IMR-90 (cell line): Measurements from ENCODE around the gene UBE2N. TPM values are rescaled to one million over a fixed set of nuclear protein-coding genes. Genes with fewer than 3 reads are reported as not detected.
A peak's percentile ranks its signal among the peaks of the same experiment; 100 is the strongest.
"Not testable (repeated sequence)": the region's sequence is repeated elsewhere in the genome, so short reads cannot be mapped to it uniquely, and the experiment has no call there.

Experiments
- ATAC-seq: fragments of 200-7000 bp; cut with Tn5 transposase; 2 replicates; pipeline ENCODE4 v1.9.1; 2020; ENCODE audit warnings: low read depth, mild to moderate bottlenecking, moderate library complexity
- BruUV-seq: library from RNA; stranded (reverse); fragments of 400-500 nt; replicated peaks from 2 replicates; lab custom pipeline; 2021; lab: Mats Ljungman, UMichigan
- CTCF ChIA-PET: fragments of 300-600 bp; formaldehyde crosslinking; extraction: SDS; loops from one replicate; lab custom pipeline; 2021; ENCODE audit warnings: antibody characterized with exemption; lab: Yijun Ruan, JAX
- POLR2A ChIA-PET: fragments of 300-600 bp; sonication (Branson Sonifier 250); formaldehyde crosslinking; loops from one replicate; lab custom pipeline; 2022; ENCODE audit warnings: antibody characterized with exemption; ENCODE audit not compliant: unreplicated experiment; lab: Charles Lee
- DNase-seq: peaks from one replicate; pipeline ENCODE4 v3.0.0; 2013
- H2AFZ ChIP-seq: replicated peaks from 2 replicates; pipeline ENCODE3; 2013; ENCODE audit warnings: low read length, mild to moderate bottlenecking; ENCODE audit not compliant: poor library complexity
- H2AK5ac ChIP-seq: 2 replicates; pipeline ENCODE4 v1.6.1; 2013; ENCODE audit warnings: low read depth, low read length, inconsistent platforms
- H2AK9ac ChIP-seq: replicated peaks from 2 replicates; pipeline ENCODE3; 2013; ENCODE audit warnings: mild to moderate bottlenecking, low read depth, low read length, moderate library complexity; ENCODE audit not compliant: poor library complexity
- H2BK120ac ChIP-seq: 2 replicates; pipeline ENCODE4 v1.6.1; 2013; ENCODE audit warnings: low read depth, low read length, inconsistent platforms
- H2BK15ac ChIP-seq: 3 replicates; pipeline ENCODE4 v1.6.1; 2013; ENCODE audit warnings: low read depth, low read length, inconsistent platforms
- H2BK20ac ChIP-seq: 2 replicates; pipeline ENCODE4 v1.6.1; 2013; ENCODE audit warnings: low read depth, mild to moderate bottlenecking, inconsistent platforms, low read length, moderate library complexity
- H2BK5ac ChIP-seq: 2 replicates; pipeline ENCODE4 v1.6.1; 2013; ENCODE audit warnings: mild to moderate bottlenecking, low read depth, low read length, inconsistent platforms; ENCODE audit not compliant: poor library complexity, severe bottlenecking
- H3K14ac ChIP-seq: replicated peaks from 2 replicates; pipeline ENCODE4 v1.6.1; 2013; ENCODE audit warnings: low read depth, low read length, inconsistent platforms
- H3K18ac ChIP-seq: 2 replicates; pipeline ENCODE4 v1.6.1; 2013; ENCODE audit warnings: low read depth, low read length, control low read depth
- H3K23ac ChIP-seq: 2 replicates; pipeline ENCODE4 v1.6.1; 2013; ENCODE audit warnings: low read depth, low read length, inconsistent platforms
- H3K27ac ChIP-seq: 2 replicates; pipeline ENCODE4 v1.5.1; 2013; ENCODE audit warnings: mild to moderate bottlenecking, control low read depth, low read length; ENCODE audit not compliant: insufficient read depth
- H3K27me3 ChIP-seq: 2 replicates; pipeline ENCODE4 v1.6.1; 2013; ENCODE audit warnings: low read length; ENCODE audit not compliant: control insufficient read depth, insufficient read depth
- H3K36me3 ChIP-seq: 2 replicates; pipeline ENCODE4 v1.6.1; 2013; ENCODE audit warnings: low read length, mixed read lengths; ENCODE audit not compliant: control insufficient read depth, insufficient read depth
- H3K4ac ChIP-seq: 2 replicates; pipeline ENCODE4 v1.6.1; 2013; ENCODE audit warnings: low read depth, low read length, inconsistent platforms
- H3K4me1 ChIP-seq: 2 replicates; pipeline ENCODE4 v1.6.1; 2013; ENCODE audit warnings: low read length, mixed read lengths; ENCODE audit not compliant: control insufficient read depth, insufficient read depth
- H3K4me2 ChIP-seq: 2 replicates; pipeline ENCODE4 v1.6.1; 2013; ENCODE audit warnings: low read depth, mild to moderate bottlenecking, control low read depth, low read length, moderate library complexity
- H3K4me3 ChIP-seq: 2 replicates; pipeline ENCODE4 v1.5.1; 2013; ENCODE audit warnings: low read depth, mild to moderate bottlenecking, control low read depth, low read length, moderate library complexity; ENCODE audit not compliant: insufficient read depth
- H3K56ac ChIP-seq: 2 replicates; pipeline ENCODE4 v1.6.1; 2013; ENCODE audit warnings: low read length, inconsistent platforms; ENCODE audit not compliant: insufficient read depth; ENCODE audit errors: extremely low read depth
- H3K79me1 ChIP-seq, 2 experiments: 2 replicates each; pipeline ENCODE4 v1.6.1; 2013; ENCODE audit warnings: low read length in 2 of 2, inconsistent platforms in 1 of 2, low read depth in 1 of 2
- H3K9ac ChIP-seq: 2 replicates; pipeline ENCODE4 v1.6.1; 2013; ENCODE audit warnings: low read depth, low read length, control low read depth
- H3K9me1 ChIP-seq: 2 replicates; pipeline ENCODE4 v1.6.1; 2013; ENCODE audit warnings: low read length, inconsistent platforms; ENCODE audit not compliant: insufficient read depth
- H3K9me3 ChIP-seq: 2 replicates; pipeline ENCODE4 v1.6.1; 2013; ENCODE audit warnings: low read length; ENCODE audit not compliant: control insufficient read depth, insufficient read depth
- H4K20me1 ChIP-seq: 2 replicates; pipeline ENCODE4 v1.6.1; 2013; ENCODE audit warnings: low read length, inconsistent platforms; ENCODE audit not compliant: insufficient read depth
- H4K5ac ChIP-seq: 2 replicates; pipeline ENCODE4 v1.6.1; 2013; ENCODE audit warnings: mild to moderate bottlenecking, low read depth, low read length, control low read depth
- H4K8ac ChIP-seq, 2 experiments: 2 replicates each; pipeline ENCODE4 v1.6.1; 2013; ENCODE audit warnings: low read depth in 2 of 2, low read length in 2 of 2, control low read depth in 1 of 2, inconsistent platforms in 1 of 2
- H4K91ac ChIP-seq: 2 replicates; pipeline ENCODE4 v1.6.1; 2013; ENCODE audit warnings: low read depth, low read length, inconsistent platforms; ENCODE audit not compliant: insufficient read depth
- WGBS, 2 experiments: methylation state at CpG; one replicate each; pipeline versions ENCODE4 v1.1.5 to v1.1.7; 2013; ENCODE audit warnings: missing lambda C conversion rate in 2 of 2; ENCODE audit not compliant: insufficient read length in 1 of 2; ENCODE audit errors: extremely low coverage in 2 of 2; 5-methylcytosine and 5-hydroxymethylcytosine counted together
- dilution Hi-C: fragments of 300-500 bp; cut with HindIII; formaldehyde crosslinking; loops from one replicate; pipeline ENCODE4 v1.14.3; 2018; ENCODE audit warnings: low sequenced_read_pairs; ENCODE audit not compliant: unreplicated experiment
- in situ Hi-C: fragments of 300-500 bp; cut with MboI; formaldehyde crosslinking; loops from 3 replicates; pipeline ENCODE4 v1.14.3; 2019; ENCODE audit warnings: low sequenced_read_pairs, inconsistent platforms, mixed read lengths
- intact Hi-C: fragments of 100-400 bp; cut with micrococcal nuclease; formaldehyde crosslinking; loops from 2 replicates; pipeline ENCODE4 v1.10.0; 2022
- polyA plus RNA-seq, 3 experiments: library from polyadenylated mRNA; depleted of rRNA; stranded (reverse); fragments of >200 nt; gene quantifications; 2 replicates each; pipeline ENCODE4 v1.2.3, GENCODE V29; 2012; ENCODE audit warnings: low replicate concordance in 1 of 3
- total RNA-seq: library from RNA; depleted of rRNA; stranded (reverse); fragments of >200 nt; gene quantifications from 2 replicates; pipeline ENCODE4 v1.2.3, GENCODE V29; 2012

The UBE2N gene
- total and polyA plus RNA-seq, 2 of the 4 experiments (the other 2 are of a cell fraction) = 64.5 to 103 TPM

DNA sequence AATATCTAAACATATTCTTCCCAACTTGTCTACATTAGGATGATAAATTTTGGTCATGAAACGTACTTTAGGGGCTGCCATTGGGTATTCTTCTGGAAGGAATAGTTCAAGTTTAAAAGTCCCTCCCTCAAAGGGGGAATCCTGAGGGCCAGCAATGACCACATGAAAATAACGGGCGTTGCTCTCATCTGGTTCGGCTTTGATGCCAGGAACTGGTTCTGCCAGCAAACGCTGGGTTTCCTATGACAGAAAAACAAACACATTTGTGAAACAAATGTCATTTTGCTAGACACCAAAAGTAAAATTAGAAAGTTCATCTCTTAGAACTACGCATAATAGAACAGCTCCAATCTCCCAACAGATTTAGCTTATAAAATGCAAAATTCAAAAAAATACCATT is 30.7 kb downstream of the UBE2N start:
- in situ Hi-C loops = loop anchor here (10.0 to 25.0 kb wide), 2 partner anchors 426 to 624 kb away; no protein-coding TSS in a partner anchor
- BruUV-seq, H2AFZ ChIP-seq, H4K8ac ChIP-seq, H3K4me3 ChIP-seq, H3K9me3 ChIP-seq, POLR2A ChIA-PET, H3K9ac ChIP-seq, intact Hi-C loops, H3K14ac ChIP-seq, dilution Hi-C loops, H4K5ac ChIP-seq, ATAC-seq, DNase-seq, H2BK20ac ChIP-seq, H4K91ac ChIP-seq, H2AK5ac ChIP-seq, H3K4me2 ChIP-seq, H3K23ac ChIP-seq, H3K27me3 ChIP-seq, H3K27ac ChIP-seq, H3K56ac ChIP-seq, H3K36me3 ChIP-seq, H3K18ac ChIP-seq, H2BK120ac ChIP-seq, H3K4ac ChIP-seq, H2BK15ac ChIP-seq, H2BK5ac ChIP-seq, H2AK9ac ChIP-seq: not testable (repeated sequence)
- CTCF ChIA-PET = interaction anchor here (1.0 kb wide), 1 partner anchor 14 kb away, joined by 4 read pairs; no protein-coding TSS in a partner anchor
- Histone ChIP-seq H3K9me1 (peaks cover 22% of the 10 kb centered on the region), H4K20me1 (peaks cover 12% of the 10 kb centered on the region; the same call in 1 of the 2 replicates), H3K4me1 (peaks cover 13% of the 10 kb centered on the region), H3K79me1 (peaks cover 22 to 59% of the 10 kb centered on the region in 2 experiments)
- WGBS, 2 experiments = no CpG with 5 or more reads among the region's 6 CpGs

DNA sequence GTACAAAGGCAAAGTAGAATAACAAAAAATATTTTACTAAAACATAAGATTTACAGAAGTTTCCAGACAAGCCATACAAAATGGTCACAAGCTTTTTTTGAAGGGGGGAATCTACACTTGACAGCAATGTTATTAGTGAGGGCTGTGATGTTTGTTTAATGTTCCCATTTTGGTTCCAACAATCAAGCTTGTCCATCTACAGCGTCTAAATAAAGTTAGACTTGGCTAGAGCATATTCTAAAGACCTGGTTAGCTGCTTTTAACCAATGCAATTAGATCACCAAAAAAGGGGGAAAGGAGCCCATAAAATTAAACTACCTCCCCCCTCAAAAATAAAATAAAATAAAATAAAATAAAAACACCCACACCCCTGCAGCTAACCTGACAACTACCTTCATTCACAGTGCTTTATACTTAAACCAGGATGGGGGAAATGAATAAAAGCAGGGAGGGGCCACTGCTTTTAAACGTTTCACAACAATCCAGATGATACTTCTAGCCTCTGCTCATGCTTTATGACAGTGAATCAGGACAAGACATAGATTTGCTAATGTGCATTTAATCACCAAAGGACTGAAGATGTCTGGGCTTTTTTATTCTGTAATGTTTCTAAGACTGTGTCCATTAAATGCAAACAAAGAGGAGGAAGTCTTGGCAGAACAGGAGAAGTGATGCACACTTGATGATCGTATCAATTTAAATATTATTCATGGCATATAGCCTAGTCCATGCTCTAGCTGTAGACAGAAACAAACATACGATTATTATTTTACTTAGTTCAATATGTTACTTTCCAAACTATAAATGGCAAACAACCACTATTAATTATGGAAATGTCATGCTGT is 32.2 kb downstream of the UBE2N start:
- H2AFZ ChIP-seq, BruUV-seq, H2BK20ac ChIP-seq, H2AK9ac ChIP-seq, H3K9ac ChIP-seq, H3K9me3 ChIP-seq, H3K14ac ChIP-seq, H3K23ac ChIP-seq, H3K4me3 ChIP-seq, H4K8ac ChIP-seq, dilution Hi-C loops, H2BK120ac ChIP-seq, H3K27me3 ChIP-seq, H3K4ac ChIP-seq, H3K4me2 ChIP-seq, intact Hi-C loops, H3K27ac ChIP-seq, H3K56ac ChIP-seq, H3K4me1 ChIP-seq, H4K5ac ChIP-seq, H2AK5ac ChIP-seq, H4K91ac ChIP-seq, H3K18ac ChIP-seq, H2BK5ac ChIP-seq, H2BK15ac ChIP-seq, H3K36me3 ChIP-seq, ATAC-seq, POLR2A ChIA-PET: not testable (repeated sequence)
- peaks cover 12% of the 10 kb centered on the region; the same call in 1 of the 2 replicates for H4K20me1 ChIP-seq
- DNase-seq = peak; percentile 46
- CTCF ChIA-PET = interaction anchor here (1.0 to 1.6 kb wide), 2 partner anchors 13 to 692 kb away, joined by 3 to 4 read pairs; no protein-coding TSS in a partner anchor
- no CpG with 5 or more reads among the region's 4 CpGs for WGBS, 2 experiments
- peaks cover 24% of the 10 kb centered on the region for H3K9me1 ChIP-seq
- peaks cover 24 to 61% of the 10 kb centered on the region in 2 experiments for H3K79me1 ChIP-seq
- in situ Hi-C loops = loop anchor here (10.0 to 25.0 kb wide), 2 partner anchors 425 to 622 kb away; no protein-coding TSS in a partner anchor
